Measurements from ENCODE around the gene ROBO3.

- TF ChIP-seq CTCF (IDR thresholded peaks at IDR 0.05) (no peak), POLR2A (IDR thresholded peaks at IDR 0.05) (no peak)
These were observed 14.5 kb downstream of the ROBO3 start for GRCh38 chr11:124879493-124880289.
